ENCODE results near the gene DHRS9. TPM values are rescaled to one million over a fixed set of nuclear protein-coding genes. Genes with fewer than 3 reads are reported as not detected.
"Not testable (repeated sequence)": the region's sequence is repeated elsewhere in the genome, so short reads cannot be mapped to it uniquely, and the experiment has no call there.

DHRS9 gene
- total RNA-seq, 1 donor from 2014 or later, result not detected

DNA sequence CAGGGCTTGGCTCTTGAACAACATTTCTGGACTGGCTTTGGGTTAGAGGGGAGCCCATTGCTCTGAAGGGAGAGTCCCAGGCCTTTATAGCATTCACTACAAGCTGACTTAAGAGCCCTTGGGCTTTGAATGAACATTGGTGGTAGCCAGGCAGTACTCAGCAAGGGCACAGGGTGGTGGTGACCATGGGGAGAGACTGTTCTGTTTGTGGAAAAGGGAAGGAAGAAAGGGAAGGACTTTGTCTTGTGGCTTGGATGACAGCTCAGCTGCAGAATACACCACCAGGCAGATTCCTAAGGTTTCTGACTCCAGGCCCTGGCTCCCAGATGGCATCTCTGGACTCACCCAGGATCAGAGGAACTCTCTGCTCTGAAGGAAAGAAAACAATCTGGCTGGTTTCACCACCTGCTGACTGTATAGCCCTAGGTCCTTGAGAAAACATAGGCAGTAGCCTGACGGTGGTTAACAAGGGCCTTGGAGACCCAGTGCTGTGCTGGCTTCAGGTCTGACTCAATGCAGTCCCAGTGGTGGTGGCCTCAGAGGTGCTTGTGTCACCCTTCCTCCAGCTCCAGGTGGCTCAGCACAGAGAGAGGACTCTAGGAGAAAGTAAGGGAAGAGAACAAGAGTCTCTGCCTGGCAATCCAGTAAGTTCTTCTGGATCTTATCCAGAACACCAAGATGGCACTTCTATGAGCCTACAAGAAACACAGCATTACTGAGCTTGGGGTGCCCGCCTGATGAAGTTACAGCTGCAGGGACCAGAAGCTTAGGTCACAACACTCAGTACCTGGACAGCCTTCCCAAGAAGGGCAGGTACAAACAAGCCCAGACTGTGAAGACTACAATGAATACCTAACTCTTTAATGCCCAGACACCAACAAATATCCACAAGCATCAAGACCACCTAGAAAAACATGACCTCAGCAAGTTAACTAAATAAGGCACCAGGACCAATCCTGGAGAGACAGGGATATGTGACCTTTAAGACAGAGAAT lies 21.8 kb upstream of the DHRS9 start:
- H3K9me3 Mint-ChIP-seq (ENCODE audit: unreplicated experiment), result peaks cover 13% of the 10 kb centered on the region
- no peak overlapping the region for H3K27ac Mint-ChIP-seq (ENCODE audit: unreplicated experiment)
- H3K27me3 Mint-ChIP-seq (ENCODE audit: unreplicated experiment), result no peaks in the 10 kb centered on the region
- H3K36me3 Mint-ChIP-seq (ENCODE audit: unreplicated experiment), result no peaks in the 10 kb centered on the region
- no peak overlapping the region for H3K4me3 Mint-ChIP-seq (ENCODE audit: unreplicated experiment)
- TF ChIP-seq, protein P1, sequence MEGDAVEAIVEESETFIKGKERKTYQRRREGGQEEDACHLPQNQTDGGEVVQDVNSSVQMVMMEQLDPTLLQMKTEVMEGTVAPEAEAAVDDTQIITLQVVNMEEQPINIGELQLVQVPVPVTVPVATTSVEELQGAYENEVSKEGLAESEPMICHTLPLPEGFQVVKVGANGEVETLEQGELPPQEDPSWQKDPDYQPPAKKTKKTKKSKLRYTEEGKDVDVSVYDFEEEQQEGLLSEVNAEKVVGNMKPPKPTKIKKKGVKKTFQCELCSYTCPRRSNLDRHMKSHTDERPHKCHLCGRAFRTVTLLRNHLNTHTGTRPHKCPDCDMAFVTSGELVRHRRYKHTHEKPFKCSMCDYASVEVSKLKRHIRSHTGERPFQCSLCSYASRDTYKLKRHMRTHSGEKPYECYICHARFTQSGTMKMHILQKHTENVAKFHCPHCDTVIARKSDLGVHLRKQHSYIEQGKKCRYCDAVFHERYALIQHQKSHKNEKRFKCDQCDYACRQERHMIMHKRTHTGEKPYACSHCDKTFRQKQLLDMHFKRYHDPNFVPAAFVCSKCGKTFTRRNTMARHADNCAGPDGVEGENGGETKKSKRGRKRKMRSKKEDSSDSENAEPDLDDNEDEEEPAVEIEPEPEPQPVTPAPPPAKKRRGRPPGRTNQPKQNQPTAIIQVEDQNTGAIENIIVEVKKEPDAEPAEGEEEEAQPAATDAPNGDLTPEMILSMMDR (IDR thresholded peaks at IDR 0.05), result no peak
- peaks cover 3% of the 10 kb centered on the region for H3K4me1 Mint-ChIP-seq (ENCODE audit: unreplicated experiment)
- DNase-seq (ENCODE audit: extremely low spot score, unreplicated experiment), result no peak

DNA sequence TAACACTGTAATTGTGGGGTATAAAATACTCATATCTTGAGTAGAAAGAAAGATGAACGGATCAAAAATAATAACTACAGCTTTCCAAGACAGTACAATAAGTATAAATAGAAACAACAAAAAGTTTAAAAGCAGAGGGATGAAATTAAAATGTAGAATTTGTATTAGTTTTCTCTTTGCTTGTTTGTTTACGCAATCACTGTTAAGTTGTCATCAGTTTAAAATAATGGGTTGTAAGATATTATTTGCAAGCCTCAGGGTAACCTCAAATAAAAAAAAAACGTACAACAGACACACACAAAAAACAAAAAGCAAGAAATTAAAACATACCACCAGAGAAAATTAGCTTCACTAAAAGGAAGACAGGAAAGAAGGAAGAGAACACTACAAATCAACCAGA lies 20.2 kb upstream of the DHRS9 start:
- H3K4me3 Mint-ChIP-seq (ENCODE audit: unreplicated experiment), result no peak overlapping the region
- DNase-seq (ENCODE audit: extremely low spot score, unreplicated experiment), result no peak
- no peak overlapping the region for H3K27ac Mint-ChIP-seq (ENCODE audit: unreplicated experiment)
- no peaks in the 10 kb centered on the region for H3K36me3 Mint-ChIP-seq (ENCODE audit: unreplicated experiment)
- TF ChIP-seq, protein P1 (IDR thresholded peaks at IDR 0.05), result no peak
- H3K4me1 Mint-ChIP-seq (ENCODE audit: unreplicated experiment), result peaks cover 3% of the 10 kb centered on the region
- no peaks in the 10 kb centered on the region for H3K27me3 Mint-ChIP-seq (ENCODE audit: unreplicated experiment)
- H3K9me3 Mint-ChIP-seq (ENCODE audit: unreplicated experiment), result peaks cover 7% of the 10 kb centered on the region

DNA sequence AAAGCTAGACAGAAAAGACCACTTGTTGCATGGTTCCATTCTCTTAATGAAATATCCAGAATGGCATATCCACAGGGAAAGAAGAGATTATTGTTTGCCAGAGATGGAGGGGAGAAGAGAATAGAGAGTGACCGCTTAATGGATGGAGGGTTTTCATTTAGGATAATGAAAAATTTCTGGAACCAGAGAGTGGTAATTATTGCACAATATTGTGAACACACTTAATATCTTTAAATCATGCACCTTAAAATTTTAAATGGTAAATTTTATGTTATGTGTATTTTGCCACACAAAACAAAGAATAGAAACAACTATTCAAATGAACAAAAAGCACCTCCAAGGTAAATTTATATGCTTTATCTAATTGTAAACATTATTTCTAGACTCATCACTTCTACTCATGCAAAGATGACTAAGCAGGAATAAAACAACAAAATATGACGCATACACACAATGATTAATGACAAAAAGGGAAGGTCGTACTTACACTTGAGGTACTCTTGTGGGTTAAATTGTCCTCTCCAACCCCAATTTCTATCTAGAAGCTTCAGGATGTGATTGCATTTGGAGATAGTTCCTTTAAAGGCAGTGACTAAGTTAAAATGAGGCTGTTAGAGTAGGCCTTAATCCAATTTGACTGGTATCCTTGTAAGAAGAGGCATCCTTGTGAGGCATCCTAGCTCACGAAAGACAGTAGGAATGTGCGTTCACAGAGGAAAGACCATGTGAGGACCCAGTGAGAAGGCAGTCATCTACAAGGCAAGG lies 18.7 kb upstream of the DHRS9 start:
- Mint-ChIP-seq H3K27me3 (ENCODE audit: unreplicated experiment) (no peaks in the 10 kb centered on the region), H3K9me3 (ENCODE audit: unreplicated experiment) (peaks cover 16% of the 10 kb centered on the region), H3K4me1 (ENCODE audit: unreplicated experiment) (peaks cover 3% of the 10 kb centered on the region), H3K4me3 (ENCODE audit: unreplicated experiment) (no peak overlapping the region), H3K27ac (ENCODE audit: unreplicated experiment) (no peak overlapping the region), H3K36me3 (ENCODE audit: unreplicated experiment) (no peaks in the 10 kb centered on the region)
- TF ChIP-seq, protein P1 (IDR thresholded peaks at IDR 0.05), result no peak
- no peak for DNase-seq (ENCODE audit: extremely low spot score, unreplicated experiment)

DNA sequence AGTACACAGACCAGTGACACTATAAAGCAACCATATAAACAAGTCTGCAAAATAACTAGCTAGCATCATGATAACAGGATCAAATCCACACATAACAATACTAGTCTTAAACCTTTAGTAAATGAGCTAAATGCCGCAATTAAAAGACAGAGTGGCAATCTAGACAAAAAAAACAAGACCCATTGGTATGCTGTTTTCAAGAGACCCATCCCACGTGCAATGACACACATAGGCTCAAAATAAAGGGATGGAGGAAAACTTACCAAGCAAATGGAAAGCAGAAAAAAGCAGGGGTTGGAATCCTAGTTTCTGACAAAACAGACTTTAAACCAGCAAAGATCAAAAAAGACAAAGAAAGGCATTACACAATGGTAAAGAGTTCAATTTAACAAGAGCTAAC lies 14.8 kb upstream of the DHRS9 start:
- not testable (repeated sequence) for H3K4me1 Mint-ChIP-seq (ENCODE audit: unreplicated experiment); H3K27ac Mint-ChIP-seq (ENCODE audit: unreplicated experiment); H3K27me3 Mint-ChIP-seq (ENCODE audit: unreplicated experiment)

DNA sequence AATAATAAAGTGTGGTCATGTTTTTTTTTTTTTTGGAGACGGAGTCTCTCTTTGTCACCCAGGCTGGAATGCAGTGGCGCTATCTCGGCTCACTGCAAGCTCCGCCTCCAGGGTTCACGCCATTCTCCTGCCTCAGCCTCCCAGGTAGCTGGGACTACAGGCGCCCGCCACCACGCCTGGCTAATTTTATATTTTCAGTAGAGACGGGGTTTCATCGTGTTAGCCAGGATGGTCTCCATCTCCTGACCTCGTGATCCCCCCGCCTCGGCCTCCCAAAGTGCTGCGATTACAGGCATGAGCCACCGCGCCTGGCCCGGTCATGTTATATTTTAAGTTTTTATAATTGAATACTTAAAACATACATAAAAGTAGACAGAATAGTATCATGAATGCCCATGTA lies 5.2 kb upstream of the DHRS9 start:
- H3K27ac Mint-ChIP-seq (ENCODE audit: unreplicated experiment); H3K36me3 Mint-ChIP-seq (ENCODE audit: unreplicated experiment); H3K27me3 Mint-ChIP-seq (ENCODE audit: unreplicated experiment); H3K9me3 Mint-ChIP-seq (ENCODE audit: unreplicated experiment); H3K4me1 Mint-ChIP-seq (ENCODE audit: unreplicated experiment); DNase-seq (ENCODE audit: extremely low spot score, unreplicated experiment); H3K4me3 Mint-ChIP-seq (ENCODE audit: unreplicated experiment): not testable (repeated sequence)

More for the DNA sequence above, 14.8 kb upstream of the DHRS9 start:
- DNase-seq (ENCODE audit: extremely low spot score, unreplicated experiment); H3K36me3 Mint-ChIP-seq (ENCODE audit: unreplicated experiment); H3K4me3 Mint-ChIP-seq (ENCODE audit: unreplicated experiment): not testable (repeated sequence)
- H3K9me3 Mint-ChIP-seq (ENCODE audit: unreplicated experiment), result peaks cover 31% of the 10 kb centered on the region

DNA sequence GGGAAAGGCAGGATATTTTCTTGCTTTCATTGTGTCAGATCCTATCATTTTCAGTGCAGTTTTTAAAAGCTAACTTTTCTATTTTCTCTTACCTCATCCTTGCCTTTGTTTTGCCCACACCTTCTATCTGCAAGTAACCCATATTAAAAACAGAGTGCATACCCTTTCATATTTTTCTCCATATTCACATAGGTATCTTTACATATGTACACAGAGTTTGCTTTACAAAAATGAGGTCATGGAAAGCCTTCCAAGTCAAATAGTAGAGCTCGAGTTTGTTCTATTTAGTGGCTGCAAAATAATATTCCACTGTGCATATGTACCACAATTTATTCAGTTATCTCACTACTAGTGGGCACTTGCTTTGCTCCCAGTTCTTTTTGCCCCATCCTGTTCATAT lies 3.9 kb upstream of the DHRS9 start:
- H3K4me3 Mint-ChIP-seq (ENCODE audit: unreplicated experiment), result no peak overlapping the region
- H3K4me1 Mint-ChIP-seq (ENCODE audit: unreplicated experiment), result no peaks in the 10 kb centered on the region
- H3K27ac Mint-ChIP-seq (ENCODE audit: unreplicated experiment), result no peak overlapping the region
- H3K9me3 Mint-ChIP-seq (ENCODE audit: unreplicated experiment), result no peaks in the 10 kb centered on the region
- H3K36me3 Mint-ChIP-seq (ENCODE audit: unreplicated experiment), result no peaks in the 10 kb centered on the region
- no peaks in the 10 kb centered on the region for H3K27me3 Mint-ChIP-seq (ENCODE audit: unreplicated experiment)
- no peak for DNase-seq (ENCODE audit: extremely low spot score, unreplicated experiment)
- TF ChIP-seq, protein P1 (IDR thresholded peaks at IDR 0.05), result no peak
